Measurements from ENCODE around the gene UGT1A10.

DNA sequence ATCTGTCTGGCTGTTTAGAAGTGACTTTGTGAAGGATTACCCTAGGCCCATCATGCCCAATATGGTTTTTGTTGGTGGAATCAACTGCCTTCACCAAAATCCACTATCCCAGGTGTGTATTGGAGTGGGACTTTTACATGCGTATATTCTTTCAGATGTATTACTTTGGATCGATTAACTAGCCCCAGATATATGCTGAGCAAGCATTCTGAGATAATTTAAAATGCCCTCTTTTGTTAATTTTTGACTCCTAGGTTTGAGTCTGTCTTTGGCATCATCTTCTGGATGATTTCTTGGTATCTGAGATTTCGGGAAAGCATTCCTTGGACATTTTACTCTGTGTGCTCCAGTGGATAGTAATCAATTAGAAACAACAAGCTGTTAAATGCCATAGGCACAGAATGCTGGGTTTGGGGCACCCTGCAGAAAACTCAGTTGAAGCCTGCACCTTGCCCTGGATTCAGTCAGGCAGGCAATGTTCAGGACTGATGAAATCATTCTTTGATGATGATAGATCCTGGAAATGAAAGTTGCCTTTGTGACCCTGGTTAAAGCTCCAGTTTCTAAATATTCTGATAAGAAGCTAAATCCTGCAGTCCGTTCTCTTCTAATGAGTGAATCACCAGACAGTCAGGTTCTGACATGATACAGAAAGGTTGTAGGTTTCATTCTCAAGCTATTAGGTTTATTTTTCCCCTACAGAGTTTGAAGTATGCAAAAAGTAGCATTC is 125.0 kb downstream of the UGT1A10 start:
- no peak for TF ChIP-seq POLR2A (IDR thresholded peaks at IDR 0.05; ENCODE audit: low read depth, low read length)
- TF ChIP-seq YY1 (IDR thresholded peaks at IDR 0.05; ENCODE audit: low read depth, low read length) = no peak
- TF ChIP-seq EP300 (IDR thresholded peaks at IDR 0.05; ENCODE audit: borderline replicate concordance in 1 of 2, control insufficient read depth in 1 of 2, low read depth in 2 of 2, low read length in 2 of 2) = no peak
- TF ChIP-seq POLR2AphosphoS5 (IDR thresholded peaks at IDR 0.05; ENCODE audit: low read length) = no peak
- no peak for TF ChIP-seq CHD2 (IDR thresholded peaks at IDR 0.05; ENCODE audit: borderline replicate concordance, low read depth, low read length)
- no peak for TF ChIP-seq RAD21 (IDR thresholded peaks at IDR 0.05; ENCODE audit: insufficient read depth, low read depth, low read length)
- TF ChIP-seq ETV6 (conservative IDR thresholded peaks at IDR 0.05 in 1 of 2, IDR thresholded peaks at IDR 0.05 in 1 of 2; ENCODE audit: borderline replicate concordance in 1 of 2, low read depth in 1 of 2) = no peak
- TF ChIP-seq, protein P1, sequence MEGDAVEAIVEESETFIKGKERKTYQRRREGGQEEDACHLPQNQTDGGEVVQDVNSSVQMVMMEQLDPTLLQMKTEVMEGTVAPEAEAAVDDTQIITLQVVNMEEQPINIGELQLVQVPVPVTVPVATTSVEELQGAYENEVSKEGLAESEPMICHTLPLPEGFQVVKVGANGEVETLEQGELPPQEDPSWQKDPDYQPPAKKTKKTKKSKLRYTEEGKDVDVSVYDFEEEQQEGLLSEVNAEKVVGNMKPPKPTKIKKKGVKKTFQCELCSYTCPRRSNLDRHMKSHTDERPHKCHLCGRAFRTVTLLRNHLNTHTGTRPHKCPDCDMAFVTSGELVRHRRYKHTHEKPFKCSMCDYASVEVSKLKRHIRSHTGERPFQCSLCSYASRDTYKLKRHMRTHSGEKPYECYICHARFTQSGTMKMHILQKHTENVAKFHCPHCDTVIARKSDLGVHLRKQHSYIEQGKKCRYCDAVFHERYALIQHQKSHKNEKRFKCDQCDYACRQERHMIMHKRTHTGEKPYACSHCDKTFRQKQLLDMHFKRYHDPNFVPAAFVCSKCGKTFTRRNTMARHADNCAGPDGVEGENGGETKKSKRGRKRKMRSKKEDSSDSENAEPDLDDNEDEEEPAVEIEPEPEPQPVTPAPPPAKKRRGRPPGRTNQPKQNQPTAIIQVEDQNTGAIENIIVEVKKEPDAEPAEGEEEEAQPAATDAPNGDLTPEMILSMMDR (IDR thresholded peaks at IDR 0.05 in 2 of 3, conservative IDR thresholded peaks at IDR 0.05 in 1 of 3; ENCODE audit: control insufficient read depth in 2 of 3, extremely low read depth in 1 of 3, insufficient read depth in 1 of 3, low read depth in 3 of 3, low read length in 3 of 3) = no peak
- TF ChIP-seq POU2F2 (IDR thresholded peaks at IDR 0.05; ENCODE audit: borderline replicate concordance, low read depth, low read length) = no peak
- no peak for TF ChIP-seq STAT3 (IDR thresholded peaks at IDR 0.05; ENCODE audit: low read depth, low read length)
- TF ChIP-seq, protein P2, sequence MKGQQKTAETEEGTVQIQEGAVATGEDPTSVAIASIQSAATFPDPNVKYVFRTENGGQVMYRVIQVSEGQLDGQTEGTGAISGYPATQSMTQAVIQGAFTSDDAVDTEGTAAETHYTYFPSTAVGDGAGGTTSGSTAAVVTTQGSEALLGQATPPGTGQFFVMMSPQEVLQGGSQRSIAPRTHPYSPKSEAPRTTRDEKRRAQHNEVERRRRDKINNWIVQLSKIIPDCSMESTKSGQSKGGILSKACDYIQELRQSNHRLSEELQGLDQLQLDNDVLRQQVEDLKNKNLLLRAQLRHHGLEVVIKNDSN (IDR thresholded peaks at IDR 0.05; ENCODE audit: borderline replicate concordance, extremely low read length, insufficient read depth, low read depth, low read length) = no peak
- TF ChIP-seq, protein P3, sequence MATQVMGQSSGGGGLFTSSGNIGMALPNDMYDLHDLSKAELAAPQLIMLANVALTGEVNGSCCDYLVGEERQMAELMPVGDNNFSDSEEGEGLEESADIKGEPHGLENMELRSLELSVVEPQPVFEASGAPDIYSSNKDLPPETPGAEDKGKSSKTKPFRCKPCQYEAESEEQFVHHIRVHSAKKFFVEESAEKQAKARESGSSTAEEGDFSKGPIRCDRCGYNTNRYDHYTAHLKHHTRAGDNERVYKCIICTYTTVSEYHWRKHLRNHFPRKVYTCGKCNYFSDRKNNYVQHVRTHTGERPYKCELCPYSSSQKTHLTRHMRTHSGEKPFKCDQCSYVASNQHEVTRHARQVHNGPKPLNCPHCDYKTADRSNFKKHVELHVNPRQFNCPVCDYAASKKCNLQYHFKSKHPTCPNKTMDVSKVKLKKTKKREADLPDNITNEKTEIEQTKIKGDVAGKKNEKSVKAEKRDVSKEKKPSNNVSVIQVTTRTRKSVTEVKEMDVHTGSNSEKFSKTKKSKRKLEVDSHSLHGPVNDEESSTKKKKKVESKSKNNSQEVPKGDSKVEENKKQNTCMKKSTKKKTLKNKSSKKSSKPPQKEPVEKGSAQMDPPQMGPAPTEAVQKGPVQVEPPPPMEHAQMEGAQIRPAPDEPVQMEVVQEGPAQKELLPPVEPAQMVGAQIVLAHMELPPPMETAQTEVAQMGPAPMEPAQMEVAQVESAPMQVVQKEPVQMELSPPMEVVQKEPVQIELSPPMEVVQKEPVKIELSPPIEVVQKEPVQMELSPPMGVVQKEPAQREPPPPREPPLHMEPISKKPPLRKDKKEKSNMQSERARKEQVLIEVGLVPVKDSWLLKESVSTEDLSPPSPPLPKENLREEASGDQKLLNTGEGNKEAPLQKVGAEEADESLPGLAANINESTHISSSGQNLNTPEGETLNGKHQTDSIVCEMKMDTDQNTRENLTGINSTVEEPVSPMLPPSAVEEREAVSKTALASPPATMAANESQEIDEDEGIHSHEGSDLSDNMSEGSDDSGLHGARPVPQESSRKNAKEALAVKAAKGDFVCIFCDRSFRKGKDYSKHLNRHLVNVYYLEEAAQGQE (IDR thresholded peaks at IDR 0.05; ENCODE audit: low read depth, low read length) = no peak
- no peak for TF ChIP-seq ATF7 (IDR thresholded peaks at IDR 0.05; ENCODE audit: low read depth)

Data from GM12878 (cell line).